ENCODE results near the gene ITK. TPM values are rescaled to one million over a fixed set of nuclear protein-coding genes. Genes with fewer than 3 reads are reported as not detected.

Gene ITK
- total RNA-seq, 1 donor from 2014 or later: 8.1 TPM

DNA sequence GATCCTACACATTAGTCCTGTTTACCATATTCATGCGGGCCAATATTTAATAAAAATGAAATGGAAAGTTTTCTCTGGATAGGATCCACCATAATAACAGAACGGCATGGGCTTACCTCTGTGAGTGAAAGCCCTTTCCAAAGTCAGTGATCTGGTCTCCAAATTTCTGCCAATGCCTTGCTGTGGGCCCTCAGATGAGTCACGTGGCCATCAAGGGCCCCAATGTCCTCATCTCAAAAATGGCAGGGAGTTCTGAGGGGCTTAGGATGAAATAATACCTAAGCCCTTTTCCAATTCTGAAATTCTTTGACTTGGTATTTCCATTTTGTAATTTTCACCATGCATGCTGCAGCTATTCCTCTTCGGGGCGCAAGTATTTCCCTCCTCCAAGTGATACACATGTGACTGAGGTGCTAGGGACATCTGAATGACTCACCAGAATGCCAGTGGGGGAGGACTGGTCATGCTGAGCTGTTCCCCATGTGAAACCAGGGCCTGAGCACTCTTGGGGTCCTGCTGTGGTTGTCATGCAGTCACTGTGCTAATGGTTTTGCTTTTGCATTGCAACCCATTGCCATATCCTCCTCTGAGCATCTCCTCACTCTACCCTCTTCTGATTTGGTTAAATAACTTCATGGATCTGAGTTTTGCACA is 35.0 kb downstream of the ITK start:
- Histone ChIP-seq H3K4me3 (no peak overlapping the region), H3K9me3 (no peaks in the 10 kb centered on the region), H3K27ac (no peak overlapping the region), H3K27me3 (no peaks in the 10 kb centered on the region), H3K4me1 (no peaks in the 10 kb centered on the region), H3K36me3 (no peaks in the 10 kb centered on the region)
- intact Hi-C loops (cut with DNase I): no loop called here
- TF ChIP-seq, protein P1, sequence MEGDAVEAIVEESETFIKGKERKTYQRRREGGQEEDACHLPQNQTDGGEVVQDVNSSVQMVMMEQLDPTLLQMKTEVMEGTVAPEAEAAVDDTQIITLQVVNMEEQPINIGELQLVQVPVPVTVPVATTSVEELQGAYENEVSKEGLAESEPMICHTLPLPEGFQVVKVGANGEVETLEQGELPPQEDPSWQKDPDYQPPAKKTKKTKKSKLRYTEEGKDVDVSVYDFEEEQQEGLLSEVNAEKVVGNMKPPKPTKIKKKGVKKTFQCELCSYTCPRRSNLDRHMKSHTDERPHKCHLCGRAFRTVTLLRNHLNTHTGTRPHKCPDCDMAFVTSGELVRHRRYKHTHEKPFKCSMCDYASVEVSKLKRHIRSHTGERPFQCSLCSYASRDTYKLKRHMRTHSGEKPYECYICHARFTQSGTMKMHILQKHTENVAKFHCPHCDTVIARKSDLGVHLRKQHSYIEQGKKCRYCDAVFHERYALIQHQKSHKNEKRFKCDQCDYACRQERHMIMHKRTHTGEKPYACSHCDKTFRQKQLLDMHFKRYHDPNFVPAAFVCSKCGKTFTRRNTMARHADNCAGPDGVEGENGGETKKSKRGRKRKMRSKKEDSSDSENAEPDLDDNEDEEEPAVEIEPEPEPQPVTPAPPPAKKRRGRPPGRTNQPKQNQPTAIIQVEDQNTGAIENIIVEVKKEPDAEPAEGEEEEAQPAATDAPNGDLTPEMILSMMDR (IDR thresholded peaks at IDR 0.05): no peak
- DNase-seq: no peak
- peak; percentile 56 for ATAC-seq

DNA sequence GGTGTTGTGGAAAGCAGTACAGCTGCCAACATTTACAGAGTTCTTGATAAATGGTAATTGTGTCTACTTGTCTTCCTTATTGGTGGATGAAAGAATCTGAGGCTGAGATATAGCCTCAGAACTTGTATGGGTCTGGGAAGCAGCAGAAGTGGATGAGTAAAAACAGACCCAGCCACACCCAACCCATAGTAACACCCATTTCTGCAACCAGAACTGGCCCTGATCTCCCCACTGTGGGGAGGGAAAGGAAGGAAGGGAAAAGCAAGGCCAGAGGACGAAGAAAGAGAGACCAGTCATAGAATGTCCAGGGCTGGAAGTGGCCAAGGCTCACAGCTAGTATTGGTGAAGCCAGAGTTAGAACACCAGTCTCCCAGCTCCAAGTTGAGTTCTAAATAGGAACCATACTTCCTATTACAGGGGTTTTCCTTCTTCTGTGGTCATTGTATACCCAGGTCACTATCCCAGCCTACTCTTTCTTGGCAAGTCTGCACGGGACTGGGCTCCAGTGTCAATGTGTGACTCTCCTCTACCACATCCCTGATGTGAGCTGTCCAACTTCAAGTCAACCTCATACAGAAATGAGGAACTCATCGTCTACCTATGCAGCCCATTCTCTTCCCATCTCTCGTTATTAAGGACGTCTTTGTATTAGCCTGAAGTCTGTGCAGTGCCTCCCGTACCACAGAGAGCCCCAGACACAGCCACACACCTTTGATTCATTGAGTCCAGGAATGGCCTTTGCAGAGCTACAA is 35.9 kb downstream of the ITK start:
- intact Hi-C loops (cut with DNase I): no loop called here
- TF ChIP-seq, protein P1 (IDR thresholded peaks at IDR 0.05): no peak
- Histone ChIP-seq H3K27ac (no peak overlapping the region), H3K36me3 (no peaks in the 10 kb centered on the region), H3K9me3 (no peaks in the 10 kb centered on the region), H3K27me3 (no peaks in the 10 kb centered on the region), H3K4me1 (no peaks in the 10 kb centered on the region), H3K4me3 (no peak overlapping the region)
- DNase-seq (no peak), ATAC-seq (no peak)

DNA sequence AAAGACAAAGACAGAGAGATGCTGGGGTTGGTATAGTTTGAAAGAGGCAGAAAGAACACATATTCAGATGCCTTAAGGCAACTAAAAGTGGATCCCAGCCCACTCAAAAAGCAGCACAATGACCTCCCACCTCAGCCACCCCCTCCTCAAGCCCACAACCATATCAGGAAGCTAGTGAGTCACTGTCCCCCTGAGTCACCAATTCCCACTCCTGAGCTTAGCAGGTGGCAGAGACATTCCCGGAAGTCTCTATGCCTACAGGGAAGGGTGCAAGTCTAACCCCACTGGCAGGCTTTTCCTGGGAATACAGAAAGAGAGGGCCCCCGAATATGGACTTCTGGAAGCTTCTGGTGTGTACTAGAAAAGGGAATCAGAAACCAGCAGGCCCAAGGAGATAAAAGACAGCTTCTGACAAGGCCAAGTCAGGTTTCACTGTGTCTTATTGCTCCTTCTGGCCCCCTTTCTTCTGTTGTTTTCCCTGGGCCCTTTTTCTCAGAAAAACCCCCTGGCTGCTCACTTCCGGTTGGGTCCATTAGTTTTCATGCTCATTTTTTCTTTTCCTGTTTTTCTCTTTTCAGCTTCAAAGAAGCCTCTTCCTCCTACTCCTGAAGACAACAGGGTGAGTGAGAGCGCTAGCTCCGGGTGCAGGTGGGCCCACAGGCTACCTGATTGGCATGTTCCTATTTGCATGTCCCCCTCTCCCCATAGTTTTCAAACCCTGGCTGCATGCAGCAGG is 36.8 kb downstream of the ITK start:
- H3K4me3 ChIP-seq: no peak overlapping the region
- intact Hi-C loops (cut with DNase I): no loop called here

DNA sequence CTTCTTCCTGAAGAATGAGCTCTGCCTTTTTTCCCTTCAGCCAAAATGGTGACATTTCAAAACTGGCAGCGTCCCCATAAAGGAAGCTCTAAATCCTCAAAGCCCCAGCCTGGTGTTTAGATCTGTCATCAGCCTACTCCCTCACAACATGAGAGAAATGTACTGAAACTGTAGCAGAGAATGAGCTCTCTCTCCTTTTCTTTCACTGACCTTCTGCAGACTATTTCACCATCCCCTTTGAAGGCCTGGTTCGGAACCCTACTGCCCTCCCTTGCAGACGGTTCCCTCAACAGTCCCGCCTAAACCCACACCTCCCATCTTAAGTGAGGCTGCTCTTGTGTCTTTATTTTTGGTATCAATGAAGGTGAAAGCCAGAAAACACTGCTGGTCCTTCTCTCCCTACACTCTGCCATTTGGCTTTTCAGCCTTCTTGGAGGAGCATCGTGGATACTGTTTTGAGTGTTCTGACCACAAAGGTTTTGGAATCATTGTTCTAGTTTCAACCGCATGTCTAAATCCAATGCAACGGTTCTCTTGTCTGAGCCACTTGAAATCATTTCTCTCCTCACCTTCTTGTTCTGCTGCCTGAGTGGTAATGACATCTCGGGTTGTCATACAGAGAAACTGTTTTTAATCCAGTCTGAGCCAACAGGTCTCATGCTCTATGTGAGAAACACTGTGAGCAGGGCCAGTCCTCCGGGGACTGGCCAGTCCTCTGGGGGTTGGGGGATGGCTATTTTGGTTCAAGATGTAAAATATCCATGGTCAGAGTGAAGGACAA is 39.0 kb downstream of the ITK start:
- Histone ChIP-seq H3K4me3 (no peak overlapping the region), H3K4me1 (no peaks in the 10 kb centered on the region), H3K27me3 (no peaks in the 10 kb centered on the region), H3K9me3 (no peaks in the 10 kb centered on the region), H3K27ac (no peak overlapping the region), H3K36me3 (no peaks in the 10 kb centered on the region)
- intact Hi-C loops (cut with DNase I): no loop called here
- no peak for ATAC-seq
- TF ChIP-seq, protein P1 (IDR thresholded peaks at IDR 0.05): no peak
- no peak for DNase-seq

More for the DNA sequence above, 36.8 kb downstream of the ITK start:
- Histone ChIP-seq H3K4me1 (no peaks in the 10 kb centered on the region), H3K27me3 (no peaks in the 10 kb centered on the region), H3K9me3 (no peaks in the 10 kb centered on the region), H3K27ac (no peak overlapping the region), H3K36me3 (no peaks in the 10 kb centered on the region)
- TF ChIP-seq, protein P1 (IDR thresholded peaks at IDR 0.05): no peak
- DNase-seq (no peak), ATAC-seq (no peak)

DNA sequence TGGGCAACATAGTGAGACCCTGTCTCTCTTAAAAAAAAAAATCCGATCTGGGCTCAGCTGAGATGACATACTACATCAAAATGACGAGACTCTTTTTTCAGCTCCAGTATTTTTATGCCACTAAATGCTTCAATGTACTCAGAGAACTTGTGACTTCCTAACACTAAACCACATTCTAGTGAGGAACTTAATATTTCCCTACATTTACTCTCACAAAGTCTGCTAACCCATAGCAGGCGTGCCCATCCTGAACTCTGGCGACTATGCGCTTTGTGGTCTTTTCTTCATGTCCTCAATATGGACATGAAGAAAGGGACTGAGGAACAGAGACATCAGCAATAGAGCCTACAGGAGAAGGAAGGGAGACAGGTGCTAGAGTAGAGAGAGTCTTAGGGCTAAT is 41.3 kb downstream of the ITK start:
- no peak overlapping the region for H3K27ac ChIP-seq
- H3K4me3 ChIP-seq: no peak overlapping the region
- DNase-seq: no peak
- no peaks in the 10 kb centered on the region for H3K36me3 ChIP-seq
- ATAC-seq: peak; percentile 59
- no peaks in the 10 kb centered on the region for H3K4me1 ChIP-seq
- intact Hi-C loops (cut with DNase I): no loop called here
- no peaks in the 10 kb centered on the region for H3K27me3 ChIP-seq
- no peaks in the 10 kb centered on the region for H3K9me3 ChIP-seq
- TF ChIP-seq, protein P1 (IDR thresholded peaks at IDR 0.05): no peak

Data from upper lobe of right lung (tissue), 1 donor.